Activated CD4-positive, alpha-beta T cell treated with anti-CD3 and anti-CD28 coated beads for 36 hours (primary cell): ENCODE measurements around the gene UEVLD. TPM values are rescaled to one million over a fixed set of nuclear protein-coding genes. Genes with fewer than 3 reads are reported as not detected.
A peak's percentile ranks its signal among the peaks of the same experiment; 100 is the strongest.

Experiments
- ATAC-seq: fragments of 200-7000 bp; cut with Tn5 transposase; one replicate; pipeline ENCODE4 v1.10.0; 2021; ENCODE audit warnings: mild to moderate bottlenecking, moderate library complexity
- CTCF ChIA-PET: fragments of 350-600 bp; sonication (Branson Sonifier 250); formaldehyde crosslinking; loops from one replicate; lab custom pipeline; 2021; ENCODE audit warnings: antibody characterized with exemption; lab: Charles Lee
- POLR2A ChIA-PET: fragments of 350-600 bp; sonication (Branson Sonifier 250); formaldehyde crosslinking; loops from one replicate; lab custom pipeline; 2021; ENCODE audit warnings: antibody characterized with exemption, inconsistent platforms; lab: Charles Lee
- DNase-seq: peaks from one replicate; pipeline ENCODE4 v3.0.0-alpha.2; 2020
- H3K27ac Mint-ChIP-seq: one replicate; pipeline ENCODE4 v1.8.0; 2021; ENCODE audit warnings: mixed read lengths
- H3K27me3 Mint-ChIP-seq: one replicate; pipeline ENCODE4 v1.8.0; 2021; ENCODE audit warnings: mixed read lengths
- H3K36me3 Mint-ChIP-seq: one replicate; pipeline ENCODE4 v1.8.0; 2021; ENCODE audit warnings: low read depth, mixed read lengths
- H3K4me1 Mint-ChIP-seq: one replicate; pipeline ENCODE4 v1.8.0; 2021; ENCODE audit warnings: mixed read lengths
- H3K4me3 Mint-ChIP-seq: one replicate; pipeline ENCODE4 v1.8.0; 2021; ENCODE audit warnings: mild to moderate bottlenecking, moderate library complexity, mixed read lengths
- H3K9me3 Mint-ChIP-seq: one replicate; pipeline ENCODE4 v1.8.0; 2021; ENCODE audit warnings: low read depth, mixed read lengths
- intact Hi-C, 2 experiments: fragments of 100-400 bp; cut with DNase I in 1 of 2; cut with micrococcal nuclease in 1 of 2; formaldehyde crosslinking; loops; one replicate each; pipeline versions ENCODE4 v1.14.2 to v1.15.1; 2022 to 2024; cut with DNase I, micrococcal nuclease
- total RNA-seq, 2 experiments: library from RNA; stranded (reverse); gene quantifications; one replicate each; pipeline ENCODE4 v1.2.3, GENCODE V29; 2021

The UEVLD gene
- total RNA-seq, 2 experiments from 2014 or later, result 14.3 to 16.0 TPM

GRCh38 chr11:18536209-18536608 is 52.3 kb downstream of the UEVLD start:
- POLR2A ChIA-PET, result no interaction called here
- no peak for ATAC-seq

GRCh38 chr11:18534245-18534644 is 54.3 kb downstream of the UEVLD start:
- H3K4me1 Mint-ChIP-seq, result peaks cover 8% of the 10 kb centered on the region
- no peaks in the 10 kb centered on the region for H3K9me3 Mint-ChIP-seq
- no peaks in the 10 kb centered on the region for H3K36me3 Mint-ChIP-seq
- no peak overlapping the region for H3K27ac Mint-ChIP-seq
- ATAC-seq, result no peak
- ChIA-PET POLR2A (no interaction called here), CTCF (interaction anchor here (0.6 to 1.6 kb wide), 4 partner anchors 12 to 1441 kb away, joined by 3 to 5 read pairs (median 4); no protein-coding TSS in a partner anchor)
- no peak overlapping the region for H3K4me3 Mint-ChIP-seq
- no peaks in the 10 kb centered on the region for H3K27me3 Mint-ChIP-seq
- DNase-seq, result no peak
- intact Hi-C loops, result no loop called here

More at GRCh38 chr11:18536209-18536608, 52.3 kb downstream of the UEVLD start:
- CTCF ChIA-PET, result interaction anchor here (0.6 kb wide), 1 partner anchor 284 kb away, joined by 5 read pairs; no protein-coding TSS in a partner anchor
- H3K36me3 Mint-ChIP-seq, result no peaks in the 10 kb centered on the region
- peaks cover 8% of the 10 kb centered on the region for H3K4me1 Mint-ChIP-seq
- H3K4me3 Mint-ChIP-seq, result no peak overlapping the region
- no peaks in the 10 kb centered on the region for H3K9me3 Mint-ChIP-seq
- intact Hi-C loops, result no loop called here
- no peaks in the 10 kb centered on the region for H3K27me3 Mint-ChIP-seq
- H3K27ac Mint-ChIP-seq, result no peak overlapping the region
- DNase-seq, result no peak

- ATAC-seq (no peak), DNase-seq (no peak)
- intact Hi-C loops, result no loop called here
- POLR2A ChIA-PET, result no interaction called here
- H3K36me3 Mint-ChIP-seq, result no peaks in the 10 kb centered on the region
- H3K27ac Mint-ChIP-seq, result no peak overlapping the region
- no peak overlapping the region for H3K4me3 Mint-ChIP-seq
- CTCF ChIA-PET, result interaction anchor here (0.9 kb wide), 2 partner anchors 10 to 39 kb away, joined by 3 read pairs; no protein-coding TSS in a partner anchor
- no peaks in the 10 kb centered on the region for H3K9me3 Mint-ChIP-seq
- H3K4me1 Mint-ChIP-seq, result peaks cover 15% of the 10 kb centered on the region
- no peaks in the 10 kb centered on the region for H3K27me3 Mint-ChIP-seq
Measured at GRCh38 chr11:18533365-18533764, 55.2 kb downstream of the UEVLD start.

- Mint-ChIP-seq H3K4me1 (peaks cover 42% of the 10 kb centered on the region), H3K27me3 (no peaks in the 10 kb centered on the region), H3K9me3 (no peaks in the 10 kb centered on the region), H3K36me3 (peaks cover 3% of the 10 kb centered on the region), H3K27ac (peak overlapping the region; percentile 100), H3K4me3 (peak overlapping the region; percentile 99)
- ATAC-seq (no peak), DNase-seq (no peak)
- POLR2A ChIA-PET, result interaction anchor here (0.7 to 1.6 kb wide), 2 partner anchors 106 to 107 kb away, joined by 3 to 13 read pairs; partner anchors contain the start of gene SPTY2D1
- CTCF ChIA-PET, result interaction anchor here (0.8 to 2.2 kb wide), 8 partner anchors 14 to 412 kb away, joined by 3 to 12 read pairs (median 4); no protein-coding TSS in a partner anchor
- intact Hi-C loops, result loop anchor here (1.0 to 10.0 kb wide), 17 partner anchors 61 to 1321 kb away; partner anchors contain the start of genes GTF2H1 (in 1 of the 2), HPS5 (in 1 of the 2), PIK3C2A (in 1 of the 2) and SAA2 (in 1 of the 2)
Measured at GRCh38 chr11:18527512-18527911, 61.0 kb downstream of the UEVLD start.

GRCh38 chr11:18526521-18527296 is 61.8 kb downstream of the UEVLD start, which contains the start of gene TSG101:
Gene TSG101, minus strand, starts transcription at chr11:18526942. Its CDS starts 126 bp downstream, at chr11:18526816.
- POLR2A ChIA-PET, result interaction anchor here (0.6 to 1.6 kb wide), 8 partner anchors 52 to 205 kb away, joined by 3 to 13 read pairs (median 4); partner anchors contain the start of genes HPS5, LDHA and SPTY2D1
- intact Hi-C loops, result loop anchor here (1.0 to 10.0 kb wide), 21 partner anchors 62 to 1320 kb away; partner anchors contain the start of genes GTF2H1 (in 2 of the 2), HPS5 (in 2 of the 2), SERGEF (in 2 of the 2) and SPTY2D1 (in 2 of the 2)
- peaks cover 49% of the 10 kb centered on the region for H3K4me1 Mint-ChIP-seq

GRCh38 chr11:18526130-18526520 is 62.4 kb downstream of the UEVLD start:
- ATAC-seq (no peak), DNase-seq (no peak)
- Mint-ChIP-seq H3K27me3 (no peaks in the 10 kb centered on the region), H3K27ac (peak overlapping the region; percentile 100), H3K9me3 (no peaks in the 10 kb centered on the region), H3K4me3 (peak overlapping the region; percentile 99), H3K36me3 (peaks cover 11% of the 10 kb centered on the region), H3K4me1 (peaks cover 46% of the 10 kb centered on the region)
- intact Hi-C loops, result loop anchor here (1.0 to 10.0 kb wide), 18 partner anchors 61 to 1319 kb away; partner anchors contain the start of genes GTF2H1 (in 2 of the 2), HPS5 (in 2 of the 2), SERGEF (in 2 of the 2) and UEVLD (in 2 of the 2)
- ChIA-PET POLR2A (interaction anchor here (0.6 to 1.6 kb wide), 8 partner anchors 53 to 204 kb away, joined by 3 to 13 read pairs (median 4); partner anchors contain the start of genes HPS5, LDHA and SPTY2D1), CTCF (interaction anchor here (0.8 to 2.2 kb wide), 10 partner anchors 9 to 282 kb away, joined by 3 to 12 read pairs (median 4); partner anchors contain the start of gene SPTY2D1)

More at GRCh38 chr11:18526521-18527296, 61.8 kb downstream of the UEVLD start, which contains the start of gene TSG101:
- ATAC-seq (peak; percentile 90), DNase-seq (peak; percentile 95)
- CTCF ChIA-PET, result interaction anchor here (0.8 to 2.2 kb wide), 13 partner anchors 11 to 412 kb away, joined by 3 to 12 read pairs (median 4); partner anchors contain the start of gene SPTY2D1
- Mint-ChIP-seq H3K4me3 (peak within 1 kb of the TSS; percentile 99), H3K36me3 (peaks cover 11% of the 10 kb centered on the region), H3K9me3 (no peaks in the 10 kb centered on the region), H3K27ac (peak within 1 kb of the TSS; percentile 100), H3K27me3 (no peaks in the 10 kb centered on the region)

- Mint-ChIP-seq H3K9me3 (no peaks in the 10 kb centered on the region), H3K27ac (no peak overlapping the region), H3K4me3 (no peak overlapping the region), H3K4me1 (peaks cover 48% of the 10 kb centered on the region), H3K27me3 (no peaks in the 10 kb centered on the region), H3K36me3 (peaks cover 11% of the 10 kb centered on the region)
- intact Hi-C loops, result loop anchor here (5.0 to 10.0 kb wide), 4 partner anchors 59 to 718 kb away; partner anchors contain the start of genes E2F8 (in 1 of the 2), SAA2 (in 1 of the 2) and SERGEF (in 1 of the 2)
- ChIA-PET POLR2A (interaction anchor here (0.6 to 1.0 kb wide), 2 partner anchors 16 to 93 kb away, joined by 3 read pairs; no protein-coding TSS in a partner anchor), CTCF (interaction anchor here (0.7 to 1.5 kb wide), 5 partner anchors 182 to 418 kb away, joined by 3 to 7 read pairs (median 4); partner anchors contain the start of gene SAAL1)
- ATAC-seq, result no peak
- DNase-seq, result no peak
Measured at GRCh38 chr11:18524248-18524647, 64.3 kb downstream of the UEVLD start.

GRCh38 chr11:18523084-18523483 is 65.5 kb downstream of the UEVLD start:
- ATAC-seq (no peak), DNase-seq (no peak)
- Mint-ChIP-seq H3K4me1 (peaks cover 41% of the 10 kb centered on the region), H3K9me3 (no peaks in the 10 kb centered on the region), H3K4me3 (no peak overlapping the region), H3K27ac (no peak overlapping the region), H3K27me3 (no peaks in the 10 kb centered on the region), H3K36me3 (peaks cover 13% of the 10 kb centered on the region)
- POLR2A ChIA-PET, result no interaction called here
- intact Hi-C loops, result loop anchor here (5.0 to 10.0 kb wide), 4 partner anchors 58 to 719 kb away; partner anchors contain the start of genes E2F8 (in 1 of the 2), SAA2 (in 1 of the 2) and SERGEF (in 1 of the 2)
- CTCF ChIA-PET, result interaction anchor here (0.6 to 1.9 kb wide), 4 partner anchors 12 to 408 kb away, joined by 4 to 7 read pairs (median 4); no protein-coding TSS in a partner anchor

- DNase-seq, result peak; percentile 9
- no peak for ATAC-seq
- Mint-ChIP-seq H3K36me3 (peaks cover 13% of the 10 kb centered on the region), H3K27ac (peak overlapping the region; percentile 0), H3K4me3 (no peak overlapping the region), H3K4me1 (peaks cover 34% of the 10 kb centered on the region), H3K9me3 (no peaks in the 10 kb centered on the region), H3K27me3 (no peaks in the 10 kb centered on the region)
- ChIA-PET CTCF (interaction anchor here (0.5 to 1.9 kb wide), 7 partner anchors 13 to 407 kb away, joined by 3 to 5 read pairs (median 4); no protein-coding TSS in a partner anchor), POLR2A (no interaction called here)
- intact Hi-C loops, result loop anchor here (5.0 to 10.0 kb wide), 4 partner anchors 58 to 720 kb away; partner anchors contain the start of genes E2F8 (in 1 of the 2), SAA2 (in 1 of the 2) and SERGEF (in 1 of the 2)
Measured at GRCh38 chr11:18522388-18522787, 66.1 kb downstream of the UEVLD start.

- H3K9me3 Mint-ChIP-seq, result no peaks in the 10 kb centered on the region
- ChIA-PET CTCF (interaction anchor here (1.1 to 1.9 kb wide), 3 partner anchors 14 to 210 kb away, joined by 3 to 5 read pairs (median 4); no protein-coding TSS in a partner anchor), POLR2A (interaction anchor here (0.6 kb wide), 2 partner anchors 125 to 199 kb away, joined by 3 to 4 read pairs; partner anchors contain the start of gene HPS5)
- intact Hi-C loops, result loop anchor here (5.0 to 10.0 kb wide), 4 partner anchors 56 to 721 kb away; partner anchors contain the start of genes E2F8 (in 1 of the 2), SAA2 (in 1 of the 2) and SERGEF (in 1 of the 2)
- no peak overlapping the region for H3K4me3 Mint-ChIP-seq
- H3K4me1 Mint-ChIP-seq, result peaks cover 34% of the 10 kb centered on the region
- no peaks in the 10 kb centered on the region for H3K27me3 Mint-ChIP-seq
- H3K27ac Mint-ChIP-seq, result no peak overlapping the region
- DNase-seq, result no peak
- ATAC-seq, result no peak
- peaks cover 13% of the 10 kb centered on the region for H3K36me3 Mint-ChIP-seq
Measured at GRCh38 chr11:18521122-18521521, 67.4 kb downstream of the UEVLD start.
